ENCODE data around the gene HRNR.

The HRNR gene

GRCh38 chr1:152168535-152168868 is 55.5 kb downstream of the HRNR start:
- WGBS, 2 experiments (ENCODE audit: insufficient coverage in 2 of 2) = 25 to 50% methylated on average over 1 of the region's 1 CpG

DNA sequence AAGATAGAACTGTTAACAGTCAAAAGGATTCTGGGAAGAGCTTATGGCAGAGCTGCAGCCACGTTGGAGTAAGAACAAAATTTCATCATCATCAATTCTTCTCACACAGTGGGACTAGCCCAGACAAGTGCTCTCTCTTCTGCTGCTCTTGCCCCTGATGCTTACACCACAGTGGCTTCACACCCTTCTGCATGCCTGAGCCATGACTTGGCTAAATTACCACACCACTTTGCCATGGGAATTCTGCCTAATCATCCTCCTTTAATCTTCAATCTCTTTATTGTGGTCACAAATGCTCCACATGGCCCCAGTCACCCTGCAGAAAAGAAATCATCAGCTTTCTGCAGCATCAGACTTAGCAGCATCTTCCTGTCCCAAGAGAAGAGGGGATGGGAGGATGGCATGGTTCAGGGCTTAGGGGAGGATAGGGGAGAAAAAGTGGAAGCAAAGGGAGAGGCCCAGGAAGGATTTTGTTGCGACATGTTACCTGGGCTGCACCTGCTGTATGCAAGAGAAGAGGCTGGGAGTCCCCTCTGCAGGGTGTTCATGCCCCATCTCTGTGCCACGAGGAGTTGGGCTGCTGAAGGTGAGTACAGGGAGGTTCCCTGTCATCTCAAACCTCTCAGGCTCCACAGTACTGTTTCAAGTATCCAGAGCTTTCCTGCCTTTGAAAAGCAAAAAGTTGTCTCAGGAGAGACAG is 56.0 kb downstream of the HRNR start:
- WGBS, 2 experiments (ENCODE audit: insufficient coverage in 2 of 2) = 26 to 30% methylated on average over 2 to 3 of the region's 3 CpGs
- no peak overlapping the region for H3K27ac ChIP-seq (ENCODE audit: low read depth, low read length, severe bottlenecking)
- peaks cover 6% of the 10 kb centered on the region for H3K4me1 ChIP-seq (ENCODE audit: control insufficient read depth, insufficient read depth, low read length, poor library complexity, severe bottlenecking)
- peaks cover 4% of the 10 kb centered on the region for H3K9me3 ChIP-seq (ENCODE audit: control insufficient read depth, low read length)
- no peaks in the 10 kb centered on the region for H3K36me3 ChIP-seq (ENCODE audit: control insufficient read depth, insufficient read depth, low read length)
- H3K4me3 ChIP-seq (ENCODE audit: extremely low read depth, insufficient read depth, low read length, poor library complexity, severe bottlenecking) = no peak overlapping the region

More at GRCh38 chr1:152168535-152168868, 55.5 kb downstream of the HRNR start:
- H3K4me1 ChIP-seq (ENCODE audit: control insufficient read depth, insufficient read depth, low read length, poor library complexity, severe bottlenecking) = peaks cover 6% of the 10 kb centered on the region
- no peak overlapping the region for H3K27ac ChIP-seq (ENCODE audit: low read depth, low read length, severe bottlenecking)
- H3K36me3 ChIP-seq (ENCODE audit: control insufficient read depth, insufficient read depth, low read length) = no peaks in the 10 kb centered on the region
- H3K4me3 ChIP-seq (ENCODE audit: extremely low read depth, insufficient read depth, low read length, poor library complexity, severe bottlenecking) = no peak overlapping the region
- H3K9me3 ChIP-seq (ENCODE audit: control insufficient read depth, low read length) = peaks cover 4% of the 10 kb centered on the region

DNA sequence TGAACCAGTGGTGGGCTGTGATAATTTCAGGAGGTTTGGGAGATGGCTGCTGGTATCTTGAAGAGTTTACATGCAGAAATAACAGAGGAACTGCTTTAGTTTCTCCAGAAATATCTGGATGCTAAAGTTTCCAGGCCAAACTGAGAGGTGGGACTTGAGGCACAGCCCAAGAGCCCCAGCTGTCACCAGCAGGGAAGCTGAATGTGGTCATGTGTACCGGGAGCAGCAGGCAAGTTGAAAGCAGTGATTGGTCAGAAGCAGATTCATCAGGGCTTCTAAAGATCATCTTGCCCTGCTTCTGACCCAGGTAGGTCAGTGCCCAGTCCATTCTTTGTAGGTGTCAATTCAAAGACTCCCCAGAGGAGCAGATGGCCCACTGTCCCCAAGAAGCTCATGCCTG is 57.0 kb downstream of the HRNR start:
- H3K36me3 ChIP-seq (ENCODE audit: control insufficient read depth, insufficient read depth, low read length) = no peaks in the 10 kb centered on the region
- no peak overlapping the region for H3K27ac ChIP-seq (ENCODE audit: low read depth, low read length, severe bottlenecking)
- 57 to 71% methylated on average over 1 of the region's 1 CpG for WGBS, 2 experiments (ENCODE audit: insufficient coverage in 2 of 2)
- peaks cover 6% of the 10 kb centered on the region for H3K4me1 ChIP-seq (ENCODE audit: control insufficient read depth, insufficient read depth, low read length, poor library complexity, severe bottlenecking)
- peaks cover 4% of the 10 kb centered on the region for H3K9me3 ChIP-seq (ENCODE audit: control insufficient read depth, low read length)
- no peak overlapping the region for H3K4me3 ChIP-seq (ENCODE audit: extremely low read depth, insufficient read depth, low read length, poor library complexity, severe bottlenecking)

- H3K27ac ChIP-seq (ENCODE audit: low read depth, low read length, severe bottlenecking) = no peak overlapping the region
- 80% methylated on average over 1 of the region's 4 CpGs; no CpG with 5 or more reads in 1 of the 2 experiments for WGBS, 2 experiments (ENCODE audit: insufficient coverage in 2 of 2)
These were observed 58.5 kb downstream of the HRNR start for GRCh38 chr1:152165286-152166077.

GRCh38 chr1:152164517-152165136 is 59.4 kb downstream of the HRNR start:
- Histone ChIP-seq H3K27ac (ENCODE audit: low read depth, low read length, severe bottlenecking) (no peak overlapping the region), H3K36me3 (ENCODE audit: control insufficient read depth, insufficient read depth, low read length) (no peaks in the 10 kb centered on the region), H3K4me3 (ENCODE audit: extremely low read depth, insufficient read depth, low read length, poor library complexity, severe bottlenecking) (no peak overlapping the region), H3K9me3 (ENCODE audit: control insufficient read depth, low read length) (no peaks in the 10 kb centered on the region), H3K4me1 (ENCODE audit: control insufficient read depth, insufficient read depth, low read length, poor library complexity, severe bottlenecking) (peaks cover 6% of the 10 kb centered on the region)
- 63% methylated on average over 2 of the region's 2 CpGs for WGBS, 2 experiments (ENCODE audit: insufficient coverage in 2 of 2)

More at GRCh38 chr1:152165286-152166077, 58.5 kb downstream of the HRNR start:
- Histone ChIP-seq H3K36me3 (ENCODE audit: control insufficient read depth, insufficient read depth, low read length) (no peaks in the 10 kb centered on the region), H3K9me3 (ENCODE audit: control insufficient read depth, low read length) (no peaks in the 10 kb centered on the region), H3K4me3 (ENCODE audit: extremely low read depth, insufficient read depth, low read length, poor library complexity, severe bottlenecking) (no peak overlapping the region), H3K4me1 (ENCODE audit: control insufficient read depth, insufficient read depth, low read length, poor library complexity, severe bottlenecking) (peaks cover 6% of the 10 kb centered on the region)

- no peaks in the 10 kb centered on the region for H3K36me3 ChIP-seq (ENCODE audit: control insufficient read depth, insufficient read depth, low read length)
- no peak overlapping the region for H3K27ac ChIP-seq (ENCODE audit: low read depth, low read length, severe bottlenecking)
- H3K9me3 ChIP-seq (ENCODE audit: control insufficient read depth, low read length) = no peaks in the 10 kb centered on the region
- peaks cover 3% of the 10 kb centered on the region for H3K4me1 ChIP-seq (ENCODE audit: control insufficient read depth, insufficient read depth, low read length, poor library complexity, severe bottlenecking)
- no peak overlapping the region for H3K4me3 ChIP-seq (ENCODE audit: extremely low read depth, insufficient read depth, low read length, poor library complexity, severe bottlenecking)
- WGBS, 2 experiments (ENCODE audit: insufficient coverage in 2 of 2) = no CpG with 5 or more reads among the region's 1 CpG
These were observed 61.1 kb downstream of the HRNR start for GRCh38 chr1:152162792-152163463.

All from mesodermal cell (in vitro differentiated cells).